H9 (cell line): ENCODE results near the gene RPLP2. TPM values are rescaled to one million over a fixed set of nuclear protein-coding genes. Genes with fewer than 3 reads are reported as not detected.

Experiments
- DNase-seq: peaks from one replicate; pipeline ENCODE4 v3.0.0-alpha.2; 2017
- H2AFZ ChIP-seq: one replicate; pipeline ENCODE4 v1.6.1; 2013; ENCODE audit warnings: mild to moderate bottlenecking, low read length, control low read depth, moderate library complexity
- H2AK5ac ChIP-seq: 2 replicates; pipeline ENCODE4 v1.6.1; 2013; ENCODE audit warnings: low read length, control low read depth, mixed read lengths; ENCODE audit not compliant: insufficient read length
- H2BK120ac ChIP-seq: one replicate; pipeline ENCODE4 v1.6.1; 2013; ENCODE audit warnings: low read depth, mild to moderate bottlenecking, low read length, control low read depth, inconsistent platforms; ENCODE audit not compliant: poor library complexity, severe bottlenecking
- H2BK12ac ChIP-seq: 2 replicates; pipeline ENCODE4 v1.6.1; 2013; ENCODE audit warnings: low read length, control low read depth, mixed read lengths, low read depth; ENCODE audit not compliant: insufficient read length
- H2BK15ac ChIP-seq: 2 replicates; pipeline ENCODE4 v1.6.1; 2013; ENCODE audit warnings: low read depth, low read length, control low read depth
- H2BK20ac ChIP-seq: one replicate; pipeline ENCODE4 v1.6.1; 2013; ENCODE audit warnings: low read depth, mild to moderate bottlenecking, low read length, control low read depth, inconsistent platforms; ENCODE audit not compliant: poor library complexity, severe bottlenecking
- H2BK5ac ChIP-seq: 2 replicates; pipeline ENCODE4 v1.6.1; 2013; ENCODE audit warnings: low read length, control low read depth, mixed read lengths; ENCODE audit not compliant: insufficient read length
- H3K14ac ChIP-seq: 2 replicates; pipeline ENCODE4 v1.6.1; 2013; ENCODE audit warnings: low read length, control low read depth; ENCODE audit not compliant: insufficient read depth
- H3K18ac ChIP-seq: 2 replicates; pipeline ENCODE4 v1.6.1; 2013; ENCODE audit warnings: low read depth, mild to moderate bottlenecking, mixed read lengths, low read length, control low read depth; ENCODE audit not compliant: insufficient read length
- H3K23ac ChIP-seq: 2 replicates; pipeline ENCODE4 v1.6.1; 2013; ENCODE audit warnings: low read length, control low read depth, mixed read lengths, low read depth; ENCODE audit not compliant: insufficient read length
- H3K23me2 ChIP-seq: 2 replicates; pipeline ENCODE4 v1.6.1; 2013; ENCODE audit warnings: low read depth, mild to moderate bottlenecking, mixed read lengths, low read length, control low read depth; ENCODE audit not compliant: insufficient read length, poor library complexity, severe bottlenecking
- H3K27ac ChIP-seq: 2 replicates; pipeline ENCODE4 v1.5.1; 2013; ENCODE audit warnings: low read length, control low read depth, mixed read lengths, low read depth; ENCODE audit not compliant: insufficient read length
- H3K27me3 ChIP-seq: 2 replicates; pipeline ENCODE4 v1.6.1; 2013; ENCODE audit warnings: low read length, control low read depth, inconsistent platforms; ENCODE audit not compliant: insufficient read depth
- H3K4ac ChIP-seq: 2 replicates; pipeline ENCODE4 v1.6.1; 2013; ENCODE audit warnings: low read depth, mild to moderate bottlenecking, control low read depth, inconsistent platforms, low read length, moderate library complexity
- H3K4me1 ChIP-seq: 2 replicates; pipeline ENCODE4 v1.6.1; 2013; ENCODE audit warnings: low read length, control low read depth, inconsistent platforms; ENCODE audit not compliant: insufficient read depth
- H3K4me2 ChIP-seq: 2 replicates; pipeline ENCODE4 v1.6.1; 2013; ENCODE audit warnings: low read length, control low read depth, mixed read lengths; ENCODE audit not compliant: insufficient read length, insufficient read depth
- H3K56ac ChIP-seq: 2 replicates; pipeline ENCODE4 v1.6.1; 2013; ENCODE audit warnings: low read depth, mild to moderate bottlenecking, mixed read lengths, low read length, control low read depth; ENCODE audit not compliant: insufficient read length
- H3K79me1 ChIP-seq: 2 replicates; pipeline ENCODE4 v1.6.1; 2013; ENCODE audit warnings: low read depth, mild to moderate bottlenecking, moderate library complexity, low read length, control low read depth, inconsistent platforms; ENCODE audit not compliant: insufficient read depth, poor library complexity, severe bottlenecking
- H3K79me2 ChIP-seq: 2 replicates; pipeline ENCODE4 v1.6.1; 2013; ENCODE audit warnings: low read length, control low read depth, inconsistent platforms; ENCODE audit not compliant: insufficient read depth
- H3K9ac ChIP-seq: 2 replicates; pipeline ENCODE4 v1.6.1; 2013; ENCODE audit warnings: low read length, control low read depth, mixed read lengths; ENCODE audit not compliant: insufficient read length; ENCODE audit errors: extremely low read depth
- H3K9me3 ChIP-seq: one replicate; pipeline ENCODE4 v1.6.1; 2013; ENCODE audit warnings: low read depth, low read length, inconsistent platforms; ENCODE audit not compliant: control insufficient read depth
- H3T11ph ChIP-seq: one replicate; pipeline ENCODE4 v1.6.1; 2013; ENCODE audit warnings: mild to moderate bottlenecking, low read length, control low read depth, inconsistent platforms
- H4K20me1 ChIP-seq: one replicate; pipeline ENCODE4 v1.6.1; 2013; ENCODE audit not compliant: control insufficient read depth, insufficient read length, insufficient read depth
- H4K5ac ChIP-seq: 2 replicates; pipeline ENCODE4 v1.6.1; 2013; ENCODE audit warnings: low read depth, mild to moderate bottlenecking, mixed read lengths, low read length, control low read depth; ENCODE audit not compliant: insufficient read length
- H4K8ac ChIP-seq: replicated peaks from 2 replicates; pipeline ENCODE4 v1.6.1; 2013; ENCODE audit warnings: low read length, control low read depth, mixed read lengths, low read depth; ENCODE audit not compliant: insufficient read length
- H4K91ac ChIP-seq: 2 replicates; pipeline ENCODE4 v1.6.1; 2013; ENCODE audit warnings: low read depth, mild to moderate bottlenecking, moderate library complexity, mixed read lengths, low read length, control low read depth; ENCODE audit not compliant: insufficient read length
- H3K27ac Mint-ChIP-seq, 3 experiments: 2 replicates in 2 of 3; 3 replicates in 1 of 3; pipeline ENCODE4 v1.8.0; 2020 to 2021; ENCODE audit warnings: mixed read lengths in 3 of 3, mild to moderate bottlenecking in 1 of 3, moderate library complexity in 1 of 3
- H3K27me3 Mint-ChIP-seq: 2 replicates; pipeline ENCODE4 v1.8.0; 2021; ENCODE audit warnings: low read depth, mild to moderate bottlenecking, moderate library complexity, mixed read lengths
- H3K36me3 Mint-ChIP-seq, 3 experiments: 2 replicates in 2 of 3; 3 replicates in 1 of 3; pipeline ENCODE4 v1.8.0; 2020 to 2021; ENCODE audit warnings: low read depth in 3 of 3, mixed read lengths in 3 of 3; ENCODE audit not compliant: insufficient read depth in 1 of 3
- H3K4me1 Mint-ChIP-seq, 2 experiments: 2 replicates each; pipeline ENCODE4 v1.8.0; 2020; ENCODE audit warnings: mixed read lengths in 2 of 2
- H3K4me3 Mint-ChIP-seq, 2 experiments: 2 replicates in 1 of 2; 3 replicates in 1 of 2; pipeline ENCODE4 v1.8.0; 2020 to 2021; ENCODE audit warnings: mild to moderate bottlenecking in 2 of 2, mixed read lengths in 2 of 2, moderate library complexity in 1 of 2
- H3K9me3 Mint-ChIP-seq, 2 experiments: 2 replicates in 1 of 2; 3 replicates in 1 of 2; pipeline ENCODE4 v1.8.0; 2020; ENCODE audit warnings: mild to moderate bottlenecking in 2 of 2, mixed read lengths in 2 of 2, moderate library complexity in 1 of 2
- CTCF ChIP-seq: fragments of 200-600 bp; sonication (generic); conservative IDR thresholded peaks from 3 replicates; pipeline ENCODE4 v1.8.0; 2021; ENCODE audit warnings: antibody characterized with exemption, mild to moderate bottlenecking
- WGBS: extraction: QIAGEN DNeasy Blood & Tissue Kit; methylation state at CpG from one replicate; pipeline ENCODE4 v1.1.7; 2013; ENCODE audit warnings: missing lambda C conversion rate, low lambda C conversion rate, mixed read lengths; ENCODE audit not compliant: insufficient read length; ENCODE audit errors: extremely low coverage; 5-methylcytosine and 5-hydroxymethylcytosine counted together
- total RNA-seq: library from RNA; stranded (reverse); gene quantifications from 2 replicates; pipeline ENCODE4 v1.2.1, GENCODE V29; 2021

The RPLP2 gene
- total RNA-seq, 1 experiment from 2014 or later, result 2,138 TPM

- Histone ChIP-seq H4K20me1 (peaks cover 6% of the 10 kb centered on the region), H3K4me2 (peak overlapping the region; percentile 75), H4K91ac (no peak overlapping the region), H4K5ac (no peak overlapping the region), H2BK5ac (no peak overlapping the region), H3K9ac (no peak overlapping the region), H3K23me2 (peaks cover 15% of the 10 kb centered on the region), H2BK15ac (0 out of 2 replicates have a peak overlapping the region, but pooled peaks have one; percentile 2), H3K4me1 (peaks cover 2% of the 10 kb centered on the region; the same call in 1 of the 2 replicates), H3T11ph (no peak overlapping the region), H2BK20ac (no peak overlapping the region), H3K56ac (no peak overlapping the region), H4K8ac (no peak overlapping the region), H2AFZ (no peak overlapping the region), H2BK120ac (no peak overlapping the region), H3K23ac (no peak overlapping the region), H2BK12ac (peak overlapping the region; percentile 55), H3K14ac (peak overlapping the region; percentile 37), H3K9me3 (no peaks in the 10 kb centered on the region), H2AK5ac (no peak overlapping the region), H3K79me1 (peaks cover 2% of the 10 kb centered on the region), H3K27ac (no peak overlapping the region), H3K27me3 (no peaks in the 10 kb centered on the region; the same call in 1 of the 2 replicates), H3K79me2 (no peaks in the 10 kb centered on the region; the same call in 1 of the 2 replicates), H3K18ac (peak overlapping the region; percentile 41), H3K4ac (no peak overlapping the region)
- Mint-ChIP-seq H3K4me3 (peak overlapping the region; percentile 60 to 84), H3K27ac (peak overlapping the region; percentile 47 to 96 (median 91); a peak in 6 of 7 replicates), H3K9me3 (no peaks in the 10 kb centered on the region), H3K36me3 (peaks cover 0 to 15% (median 13%) of the 10 kb centered on the region in 3 experiments; a peak in 6 of 7 replicates), H3K4me1 (peaks cover 17 to 36% of the 10 kb centered on the region in 2 experiments), H3K27me3 (peaks cover 7% of the 10 kb centered on the region)
- peak; percentile 94 for DNase-seq
- no peak; the same call in 1 of the 3 replicates for TF ChIP-seq CTCF
- no CpG with 5 or more reads among the region's 31 CpGs for WGBS
Observed at GRCh38 chr11:844693-845644, 35.2 kb downstream of the RPLP2 start.
